ENCODE data around the gene FGF11. TPM values are rescaled to one million over a fixed set of nuclear protein-coding genes. Genes with fewer than 3 reads are reported as not detected.

The FGF11 gene
- total RNA-seq, 4 donors from 2014 or later, result 0.88 to 1.3 (median 1.2) TPM; not detected in 1

DNA sequence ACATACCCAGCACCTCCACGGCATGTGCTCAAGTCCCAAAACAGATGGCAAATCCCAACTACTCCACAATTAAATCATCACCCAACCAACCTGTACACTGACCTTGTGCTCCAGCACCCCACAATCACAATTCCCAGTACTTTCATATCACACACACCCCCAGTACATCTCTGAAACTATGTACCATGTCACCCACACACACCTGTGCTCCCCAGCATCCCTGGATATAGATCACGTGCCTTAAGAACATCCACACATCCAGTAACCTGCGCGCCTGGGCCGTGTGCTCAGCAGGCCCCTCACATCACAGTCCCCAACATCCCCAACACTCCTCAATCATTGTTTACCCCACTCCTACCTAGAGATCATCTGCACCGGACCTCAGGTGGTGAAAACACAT is 29.6 kb upstream of the FGF11 start:
- TF ChIP-seq, protein P1, sequence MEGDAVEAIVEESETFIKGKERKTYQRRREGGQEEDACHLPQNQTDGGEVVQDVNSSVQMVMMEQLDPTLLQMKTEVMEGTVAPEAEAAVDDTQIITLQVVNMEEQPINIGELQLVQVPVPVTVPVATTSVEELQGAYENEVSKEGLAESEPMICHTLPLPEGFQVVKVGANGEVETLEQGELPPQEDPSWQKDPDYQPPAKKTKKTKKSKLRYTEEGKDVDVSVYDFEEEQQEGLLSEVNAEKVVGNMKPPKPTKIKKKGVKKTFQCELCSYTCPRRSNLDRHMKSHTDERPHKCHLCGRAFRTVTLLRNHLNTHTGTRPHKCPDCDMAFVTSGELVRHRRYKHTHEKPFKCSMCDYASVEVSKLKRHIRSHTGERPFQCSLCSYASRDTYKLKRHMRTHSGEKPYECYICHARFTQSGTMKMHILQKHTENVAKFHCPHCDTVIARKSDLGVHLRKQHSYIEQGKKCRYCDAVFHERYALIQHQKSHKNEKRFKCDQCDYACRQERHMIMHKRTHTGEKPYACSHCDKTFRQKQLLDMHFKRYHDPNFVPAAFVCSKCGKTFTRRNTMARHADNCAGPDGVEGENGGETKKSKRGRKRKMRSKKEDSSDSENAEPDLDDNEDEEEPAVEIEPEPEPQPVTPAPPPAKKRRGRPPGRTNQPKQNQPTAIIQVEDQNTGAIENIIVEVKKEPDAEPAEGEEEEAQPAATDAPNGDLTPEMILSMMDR (IDR thresholded peaks at IDR 0.05; ENCODE audit: low read depth), result no peak

- TF ChIP-seq, protein P1 (IDR thresholded peaks at IDR 0.05; ENCODE audit: low read depth), result no peak
Observed at GRCh38 chr17:7410634-7411426, 28.5 kb upstream of the FGF11 start.

- TF ChIP-seq, protein P1 (IDR thresholded peaks at IDR 0.05; ENCODE audit: low read depth), result no peak
Observed at GRCh38 chr17:7411427-7411750, 27.9 kb upstream of the FGF11 start.

DNA sequence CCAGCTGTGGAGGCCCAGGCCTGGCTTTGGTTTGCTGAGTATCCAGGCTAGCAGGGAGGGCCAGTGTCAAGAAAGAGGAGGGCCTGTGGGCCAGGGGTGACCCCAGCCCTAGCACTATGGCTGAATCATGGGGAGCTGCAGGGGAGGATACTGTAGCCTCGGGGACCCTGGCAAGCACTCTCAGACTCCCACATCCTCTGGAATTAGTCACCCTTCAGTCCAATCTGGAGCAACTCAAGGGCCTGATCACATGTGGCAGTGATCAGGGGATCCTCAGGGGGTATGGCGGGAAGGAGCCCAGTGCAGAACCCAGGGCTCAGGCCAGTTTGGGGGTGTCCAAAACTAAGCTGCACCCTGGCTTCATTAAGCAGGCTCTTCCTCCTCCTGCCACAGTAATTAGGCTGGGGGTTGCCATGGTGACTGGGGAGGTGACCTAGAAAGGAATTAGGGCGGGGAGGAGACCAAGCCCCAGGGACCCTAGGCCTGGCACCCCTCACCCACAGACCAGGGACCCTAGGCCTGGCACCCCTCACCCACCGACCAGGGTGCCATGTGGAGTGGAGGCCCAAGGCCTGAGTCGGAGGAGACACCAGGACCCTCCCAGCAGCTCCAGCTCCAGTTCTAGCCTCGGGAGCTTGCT is 25.8 kb upstream of the FGF11 start:
- TF ChIP-seq, protein P1 (IDR thresholded peaks at IDR 0.05; ENCODE audit: low read depth), result no peak

DNA sequence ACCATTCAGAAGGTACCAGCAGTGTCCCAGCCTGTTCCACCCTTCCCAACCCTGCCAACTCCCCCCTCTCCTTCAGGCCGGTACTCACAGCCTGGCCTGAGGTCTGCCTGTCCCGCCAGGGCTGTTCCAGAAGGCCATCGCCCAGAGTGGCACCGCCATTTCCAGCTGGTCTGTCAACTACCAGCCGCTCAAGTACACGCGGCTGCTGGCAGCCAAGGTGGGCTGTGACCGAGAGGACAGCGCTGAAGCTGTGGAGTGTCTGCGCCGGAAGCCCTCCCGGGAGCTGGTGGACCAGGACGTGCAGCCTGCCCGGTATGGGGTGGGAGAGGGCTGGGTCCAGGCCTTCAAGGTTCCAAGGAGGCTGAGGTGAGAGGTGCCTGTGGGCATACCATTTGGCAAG is 24.5 kb upstream of the FGF11 start:
- TF ChIP-seq, protein P1 (IDR thresholded peaks at IDR 0.05; ENCODE audit: low read depth), result no peak

GRCh38 chr17:7415784-7416183 is 23.5 kb upstream of the FGF11 start:
- TF ChIP-seq, protein P1 (IDR thresholded peaks at IDR 0.05; ENCODE audit: low read depth), result no peak

GRCh38 chr17:7416323-7416722 is 23.0 kb upstream of the FGF11 start:
- TF ChIP-seq, protein P1 (IDR thresholded peaks at IDR 0.05; ENCODE audit: low read depth), result no peak
